ENCODE results near the gene ENO3. TPM values are rescaled to one million over a fixed set of nuclear protein-coding genes. Genes with fewer than 3 reads are reported as not detected.

ENO3 gene
- total and polyA plus RNA-seq, 2 donors (not counting 3 experiments of a cell fraction or from before 2014, with no cell fraction given): 5.5 to 5.9 TPM

- Histone ChIP-seq H3K79me2 (ENCODE audit: control insufficient read depth, insufficient read depth, low read length) (no peaks in the 10 kb centered on the region), H3K4me3 (replicated peaks in 1 of 3; ENCODE audit: insufficient read depth in 1 of 3, low read depth in 1 of 3, low read length in 3 of 3) (no peak overlapping the region), H3K4me2 (ENCODE audit: insufficient read depth, low read length) (no peak overlapping the region), H2AFZ (ENCODE audit: low read depth, low read length) (no peak overlapping the region), H3K9me1 (replicated peaks; ENCODE audit: control insufficient read depth, extremely low read depth, insufficient read depth, low read length) (no peaks in the 10 kb centered on the region), H3K27me3 (ENCODE audit: control insufficient read depth in 2 of 2, insufficient read depth in 2 of 2, low read length in 2 of 2) (no peaks in the 10 kb centered on the region), H3K27ac (ENCODE audit: insufficient read depth, low read depth, low read length) (no peak overlapping the region), H4K20me1 (replicated peaks; ENCODE audit: control insufficient read depth, extremely low read depth, insufficient read depth, low read length) (no peaks in the 10 kb centered on the region), H3K36me3 (ENCODE audit: control insufficient read depth in 2 of 2, extremely low read depth in 1 of 2, insufficient read depth in 2 of 2, low read length in 2 of 2) (no peaks in the 10 kb centered on the region), H3K9me3 (replicated peaks; ENCODE audit: control insufficient read depth, insufficient read depth, low read length) (no peaks in the 10 kb centered on the region), H3K9ac (replicated peaks; ENCODE audit: extremely low read depth, insufficient read depth, low read length) (no peak overlapping the region), H3K4me1 (ENCODE audit: control insufficient read depth, extremely low read depth, insufficient read depth, low read length) (no peaks in the 10 kb centered on the region)
- dilution Hi-C loops (cut with MboI; ENCODE audit: extremely low pct_ligation_motif_present, low sequenced_read_pairs) (no loop called here), intact Hi-C loops (cut with micrococcal nuclease) (no loop called here)
- ChIA-PET POLR2A (no interaction called here), CTCF (interaction anchor here (1.7 kb wide), 1 partner anchor 9 kb away, joined by 6 read pairs; no protein-coding TSS in a partner anchor)
- FAIRE-seq (no peak), DNase-seq (ENCODE audit: low read depth, low spot score) (no peak)
- TF ChIP-seq FOS (IDR thresholded peaks at IDR 0.05; ENCODE audit: borderline replicate concordance, insufficient read depth, low read length): no peak
- TF ChIP-seq GATA2 (IDR thresholded peaks at IDR 0.05; ENCODE audit: insufficient read depth, insufficient read length, low read depth, low read length): no peak
- no peak for TF ChIP-seq POLR2AphosphoS5 (IDR thresholded peaks at IDR 0.05; ENCODE audit: insufficient read depth, low read depth, low read length)
- no peak for TF ChIP-seq MYC (IDR thresholded peaks at IDR 0.05; ENCODE audit: low read depth, low read length)
- no peak for TF ChIP-seq MAX (IDR thresholded peaks at IDR 0.05; ENCODE audit: insufficient read depth, insufficient read length)
- TF ChIP-seq POLR2A (IDR thresholded peaks at IDR 0.05; ENCODE audit: low read depth, low read length): no peak
- no peak for TF ChIP-seq EZH2 (IDR thresholded peaks at IDR 0.05; ENCODE audit: borderline replicate concordance, low read depth, low read length, severe bottlenecking)
- TSS peak; percentile 9 for BruUV-seq (replicated peaks)
Measured at GRCh38 chr17:4928881-4929280, 22.0 kb upstream of the ENO3 start.

GRCh38 chr17:4931963-4932362 is 19.0 kb upstream of the ENO3 start, which contains the start of gene GP1BA:
TSS of gene GP1BA (plus strand) at chr17:4932277. CDS start at chr17:4932605, 328 bp downstream.
- POLR2A ChIA-PET: no interaction called here
- H3K27ac ChIP-seq (ENCODE audit: insufficient read depth, low read depth, low read length): no peak within 1 kb of the TSS
- H3K4me1 ChIP-seq (ENCODE audit: control insufficient read depth, extremely low read depth, insufficient read depth, low read length): peaks cover 7% of the 10 kb centered on the region
- H3K4me2 ChIP-seq (ENCODE audit: insufficient read depth, low read length): no peak within 1 kb of the TSS
- DNase-seq (ENCODE audit: low read depth, low spot score) (no peak), FAIRE-seq (no peak)
- intact Hi-C loops (cut with micrococcal nuclease) (no loop called here), dilution Hi-C loops (cut with MboI; ENCODE audit: extremely low pct_ligation_motif_present, low sequenced_read_pairs) (no loop called here)
- no peaks in the 10 kb centered on the region for H3K9me3 ChIP-seq (replicated peaks; ENCODE audit: control insufficient read depth, insufficient read depth, low read length)
- BruUV-seq (replicated peaks): no TSS peak
- no peak for TF ChIP-seq POLR2A (IDR thresholded peaks at IDR 0.05; ENCODE audit: low read depth, low read length)
- TF ChIP-seq CTCF (IDR thresholded peaks at IDR 0.05; ENCODE audit: extremely low read depth in 1 of 2, insufficient read depth in 1 of 2, low read depth in 1 of 2, low read length in 2 of 2): no peak
- TF ChIP-seq MAX (IDR thresholded peaks at IDR 0.05; ENCODE audit: insufficient read depth, insufficient read length): no peak
- TF ChIP-seq JUN (IDR thresholded peaks at IDR 0.05; ENCODE audit: borderline replicate concordance, insufficient read depth, insufficient read length, low read depth): no peak
- TF ChIP-seq POLR2AphosphoS5 (IDR thresholded peaks at IDR 0.05; ENCODE audit: insufficient read depth, low read depth, low read length): no peak
- no peak for TF ChIP-seq MYC (IDR thresholded peaks at IDR 0.05; ENCODE audit: low read depth, low read length)
- no peak for TF ChIP-seq GATA2 (IDR thresholded peaks at IDR 0.05; ENCODE audit: insufficient read depth, insufficient read length, low read depth, low read length)
- TF ChIP-seq EZH2 (IDR thresholded peaks at IDR 0.05; ENCODE audit: borderline replicate concordance, low read depth, low read length, severe bottlenecking): no peak
- TF ChIP-seq FOS (IDR thresholded peaks at IDR 0.05; ENCODE audit: borderline replicate concordance, insufficient read depth, low read length): no peak
- H3K9ac ChIP-seq (replicated peaks; ENCODE audit: extremely low read depth, insufficient read depth, low read length): no peak within 1 kb of the TSS
- no peak within 1 kb of the TSS for H3K4me3 ChIP-seq (replicated peaks in 1 of 3; ENCODE audit: insufficient read depth in 1 of 3, low read depth in 1 of 3, low read length in 3 of 3)
- peaks cover 0 to 6% of the 10 kb centered on the region in 2 experiments for H3K36me3 ChIP-seq (ENCODE audit: control insufficient read depth in 2 of 2, extremely low read depth in 1 of 2, insufficient read depth in 2 of 2, low read length in 2 of 2)
- H3K79me2 ChIP-seq (ENCODE audit: control insufficient read depth, insufficient read depth, low read length): no peaks in the 10 kb centered on the region
- H2AFZ ChIP-seq (ENCODE audit: low read depth, low read length): no peak within 1 kb of the TSS
- CTCF ChIA-PET: interaction anchor here (1.2 kb wide), 1 partner anchor 23 kb away, joined by 3 read pairs; no protein-coding TSS in a partner anchor
- H3K27me3 ChIP-seq (ENCODE audit: control insufficient read depth in 2 of 2, insufficient read depth in 2 of 2, low read length in 2 of 2): no peaks in the 10 kb centered on the region
- no peaks in the 10 kb centered on the region for H4K20me1 ChIP-seq (replicated peaks; ENCODE audit: control insufficient read depth, extremely low read depth, insufficient read depth, low read length)
- H3K9me1 ChIP-seq (replicated peaks; ENCODE audit: control insufficient read depth, extremely low read depth, insufficient read depth, low read length): no peaks in the 10 kb centered on the region

All from endothelial cell of umbilical vein (primary cell).